A549 (cell line): ENCODE results near the gene ZNF700. TPM values are rescaled to one million over a fixed set of nuclear protein-coding genes. Genes with fewer than 3 reads are reported as not detected.
"Not testable (repeated sequence)": the region's sequence is repeated elsewhere in the genome, so short reads cannot be mapped to it uniquely, and the experiment has no call there.

Experiments used
- ATAC-seq, 2 experiments: fragments of 200-7000 bp in 1 of 2; fragments of >200 bp in 1 of 2; cut with Nextera tagmentation in 1 of 2; cut with Tn5 transposase in 1 of 2; 3 replicates each; pipeline versions ENCODE4 v1.8.0 to v1.9.1; 2018 to 2020; ENCODE audit warnings: mild to moderate bottlenecking in 1 of 2, moderate library complexity in 1 of 2
- CTCF ChIA-PET: fragments of 300-600 bp; sonication (Branson Sonifier 250); formaldehyde crosslinking; extraction: SDS; loops from one replicate; lab custom pipeline; 2021; ENCODE audit warnings: antibody characterized with exemption, inconsistent platforms; lab: Yijun Ruan, JAX
- POLR2A ChIA-PET: fragments of 350-600 bp; formaldehyde crosslinking; extraction: SDS; loops from one replicate; lab custom pipeline; 2021; ENCODE audit warnings: antibody characterized with exemption, inconsistent platforms; lab: Yijun Ruan, JAX
- DNase-seq, 2 experiments: peaks; one replicate each; pipeline versions ENCODE4 v3.0.0 to v3.0.0-alpha.2; 2011 to 2016; ENCODE audit warnings: low read depth in 1 of 2, low spot score in 1 of 2
- FAIRE-seq: peaks from 2 replicates; lab custom pipeline; 2011; peaks lifted over from hg19 to GRCh38; lab: Jason Lieb, UNC
- H3K27ac ChIP-seq, 2 experiments: fragments of >200 bp; sonication (Bioruptor Twin); formaldehyde crosslinking; 3 replicates each; pipeline ENCODE4 v1.5.1; 2016 to 2017
- H3K4me1 ChIP-seq: fragments of >200 bp; sonication (Bioruptor Twin); formaldehyde crosslinking; 3 replicates; pipeline ENCODE4 v1.6.1; 2016
- H3K4me2 ChIP-seq: fragments of >200 bp; sonication (Bioruptor Twin); formaldehyde crosslinking; 3 replicates; pipeline ENCODE4 v1.6.1; 2016
- H3K4me3 ChIP-seq: fragments of >200 bp; sonication (Bioruptor Twin); formaldehyde crosslinking; 3 replicates; pipeline ENCODE4 v1.5.1; 2016
- H3K9me3 ChIP-seq: fragments of >200 bp; sonication (Bioruptor Twin); formaldehyde crosslinking; 3 replicates; pipeline ENCODE4 v1.6.1; 2016
- CBX2 ChIP-seq: fragments of 200-600 bp; sonication (generic); IDR thresholded peaks from 2 replicates; pipeline ENCODE4 v1.6.1; 2016; ENCODE audit warnings: low read depth, mild to moderate bottlenecking, borderline replicate concordance
- ESRRA ChIP-seq: fragments of 150-350 bp; IDR thresholded peaks from 2 replicates; pipeline ENCODE4 v1.6.1; 2014; ENCODE audit warnings: mild to moderate bottlenecking, low read length, borderline replicate concordance
- HOXA7 ChIP-seq: fragments of 250-450 bp; sonication (Bioruptor Pico); IDR thresholded peaks from 2 replicates; pipeline ENCODE4 v1.5.0; 2020; ENCODE audit warnings: mild to moderate bottlenecking, moderate library complexity
- JUN ChIP-seq, 2 experiments: fragments of >200 bp; sonication (Bioruptor Twin); formaldehyde crosslinking; IDR thresholded peaks; 2 replicates in 1 of 2; 3 replicates in 1 of 2; pipeline ENCODE4 v1.6.1; 2016 to 2017
- MAFK ChIP-seq: fragments of 450-650 bp; IDR thresholded peaks from 2 replicates; pipeline ENCODE4 v1.6.1; 2014; ENCODE audit not compliant: partially characterized antibody
- MAZ ChIP-seq: fragments of 150-350 bp; IDR thresholded peaks from 2 replicates; pipeline ENCODE4 v1.6.1; 2014; ENCODE audit warnings: antibody characterized with exemption, low read depth, low read length, borderline replicate concordance
- MYC ChIP-seq: IDR thresholded peaks from 2 replicates; pipeline ENCODE4 v1.6.1; 2012; ENCODE audit warnings: mild to moderate bottlenecking, inconsistent platforms, low read length, improper control_type of control experiment, borderline replicate concordance
- NFE2L2 ChIP-seq: fragments of 150-350 bp; conservative IDR thresholded peaks from 2 replicates; pipeline ENCODE4 v1.6.1; 2014; ENCODE audit warnings: low read length
- NPAS2 ChIP-seq: fragments of 250-450 bp; sonication (Bioruptor Pico); IDR thresholded peaks from 2 replicates; pipeline ENCODE4 v1.8.0; 2022; ENCODE audit warnings: mild to moderate bottlenecking, moderate library complexity, borderline replicate concordance
- NR3C1 ChIP-seq: fragments of >200 bp; sonication (Bioruptor Twin); formaldehyde crosslinking; IDR thresholded peaks from 3 replicates; pipeline ENCODE4 v1.6.1; 2017
- PHF8 ChIP-seq: fragments of 200-600 bp; sonication (generic); IDR thresholded peaks from 2 replicates; pipeline ENCODE4 v1.6.1; 2016; ENCODE audit warnings: low read depth, mild to moderate bottlenecking, antibody characterized with exemption, moderate library complexity, borderline replicate concordance
- POLR2AphosphoS2 ChIP-seq: conservative IDR thresholded peaks from 2 replicates; pipeline ENCODE4 v1.6.1; 2012; ENCODE audit warnings: low read length, improper control_type of control experiment, inconsistent platforms
- RAD21 ChIP-seq, 2 experiments: fragments of >200 bp in 1 of 2; sonication (Bioruptor Twin) in 1 of 2; formaldehyde crosslinking in 1 of 2; IDR thresholded peaks in 1 of 2; conservative IDR thresholded peaks in 1 of 2; 2 replicates in 1 of 2; 3 replicates in 1 of 2; pipeline ENCODE4 v1.6.1; 2012 to 2018; ENCODE audit warnings: inconsistent platforms in 1 of 2
- RARB ChIP-seq: fragments of 250-450 bp; sonication (Bioruptor Pico); IDR thresholded peaks from 2 replicates; pipeline ENCODE4 v1.8.0; 2021; ENCODE audit warnings: mild to moderate bottlenecking, moderate library complexity
- SREBF2 ChIP-seq: fragments of 450-650 bp; IDR thresholded peaks from 2 replicates; pipeline ENCODE4 v1.6.1; 2014; ENCODE audit warnings: mild to moderate bottlenecking, moderate library complexity
- ZFP36 ChIP-seq: fragments of 450-650 bp; IDR thresholded peaks from 2 replicates; pipeline ENCODE4 v1.6.1; 2014; ENCODE audit warnings: borderline replicate concordance; ENCODE audit not compliant: partially characterized antibody
- ZSCAN20 ChIP-seq: fragments of 250-450 bp; sonication (Bioruptor Pico); IDR thresholded peaks from 2 replicates; pipeline ENCODE4 v1.8.0; 2022; ENCODE audit warnings: mild to moderate bottlenecking, moderate library complexity
- WGBS: methylation state at CpG from one replicate; pipeline ENCODE4 v1.1.6; 2017; ENCODE audit errors: missing lambda C conversion rate; 5-methylcytosine and 5-hydroxymethylcytosine counted together
- polyA minus RNA-seq: library from RNA; depleted of rRNA, polyadenylated mRNA; stranded (reverse); fragments of >200 nt; gene quantifications from 2 replicates; pipeline ENCODE4 v1.2.3, GENCODE V29; 2011; rRNA and poly(A)+ RNA removed
- polyA plus RNA-seq, 4 experiments: library from polyadenylated mRNA; depleted of rRNA in 3 of 4; stranded (reverse); fragments of >200 nt; fragmentation: RNase III in 1 of 4; extraction: RNeasy Plus Mini Kit Qiagen cat#74134 plus additional on column Dnase treatment in 1 of 4; gene quantifications; 2 replicates in 3 of 4; 3 replicates in 1 of 4; pipeline ENCODE4 v1.2.3, GENCODE V29; 2011 to 2017
- TF ChIP-seq, protein P1 (sequence below): IDR thresholded peaks from 2 replicates; pipeline ENCODE4 v1.6.1; 2012; ENCODE audit warnings: low read depth, borderline replicate concordance

Gene ZNF700
- 0.37 and 0.43 TPM in 2 replicates for polyA plus RNA-seq (2011; rRNA removed)
- 0.13 and 0.14 TPM in 2 replicates for polyA plus RNA-seq (2012; cell fraction: cytosol; rRNA removed)
- polyA plus RNA-seq (2012; cell fraction: nucleus; rRNA removed) = 0.23 and 0.60 TPM in 2 replicates
- polyA plus RNA-seq (2017; fragmentation: RNase III; extraction: RNeasy Plus Mini Kit Qiagen cat#74134 plus additional on column Dnase treatment) = 0.30 to 0.37 TPM (median 0.33 TPM) in 3 replicates
- polyA minus RNA-seq = 0.10 and 0.21 TPM in 2 replicates

- H3K4me2 ChIP-seq = peak within 1 kb of the TSS; percentile 10; the same call in 1 of the 3 replicates
- peak; percentile 47 to 79; a peak in 5 of 6 replicates for ATAC-seq
- POLR2A ChIA-PET = no interaction called here
- TF ChIP-seq RARB (CRISPR knock-in tag) (no peak), ZFP36 (no peak), MYC (no peak), POLR2AphosphoS2 (no peak)
- DNase-seq = peak; percentile 5 to 16
- CTCF ChIA-PET = no interaction called here
- 6% methylated on average over 7 of the region's 53 CpGs for WGBS
- H3K27ac ChIP-seq = peak within 1 kb of the TSS in 1 of 2 experiments; percentile 45; a peak in 1 of 6 replicates
- no peak for FAIRE-seq
- no peaks in the 10 kb centered on the region for H3K4me1 ChIP-seq
- no peaks in the 10 kb centered on the region; the same call in 2 of the 3 replicates for H3K9me3 ChIP-seq
- peak within 1 kb of the TSS; percentile 36 for H3K4me3 ChIP-seq
These were observed at the start of gene ZNF700 for GRCh38 chr19:11924886-11925650. Gene ZNF700 (plus strand): TSS chr19:11925107. CDS start chr19:11925211, 104 bp downstream.

DNA sequence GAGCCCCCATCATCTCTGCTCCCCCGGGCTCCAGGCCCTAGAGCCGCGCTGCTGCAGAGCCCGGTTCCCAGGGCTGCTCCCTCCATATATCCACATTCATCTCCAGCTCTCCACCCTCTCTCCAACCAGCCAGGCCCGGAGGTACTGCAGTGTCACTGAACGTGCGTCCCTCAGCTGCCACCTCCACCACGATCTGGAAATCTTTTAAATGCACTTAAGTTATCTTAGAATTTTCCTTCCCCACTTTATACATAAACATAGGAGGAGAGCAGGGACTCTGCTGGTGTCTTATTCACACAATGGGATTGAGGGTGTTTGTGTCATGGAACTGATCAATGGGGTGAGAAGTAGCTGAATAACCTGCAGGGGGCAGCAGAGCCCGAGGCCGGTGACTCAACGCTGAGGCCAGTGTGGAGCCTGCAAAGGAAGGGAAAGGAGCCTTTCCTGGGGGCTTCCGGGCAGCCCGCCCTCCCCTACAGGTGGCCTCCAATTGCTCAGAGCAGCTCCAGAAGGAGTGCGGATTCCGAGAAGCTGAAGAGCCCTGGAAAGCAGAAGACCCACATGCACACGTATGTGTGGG is 45.1 kb upstream of the ZNF700 start:
- H3K4me2 ChIP-seq, FAIRE-seq, POLR2A ChIA-PET, CTCF ChIA-PET, H3K27ac ChIP-seq, DNase-seq, H3K4me1 ChIP-seq, ATAC-seq, H3K9me3 ChIP-seq, H3K4me3 ChIP-seq: not testable (repeated sequence)
- 31% methylated on average over 16 of the region's 16 CpGs for WGBS

DNA sequence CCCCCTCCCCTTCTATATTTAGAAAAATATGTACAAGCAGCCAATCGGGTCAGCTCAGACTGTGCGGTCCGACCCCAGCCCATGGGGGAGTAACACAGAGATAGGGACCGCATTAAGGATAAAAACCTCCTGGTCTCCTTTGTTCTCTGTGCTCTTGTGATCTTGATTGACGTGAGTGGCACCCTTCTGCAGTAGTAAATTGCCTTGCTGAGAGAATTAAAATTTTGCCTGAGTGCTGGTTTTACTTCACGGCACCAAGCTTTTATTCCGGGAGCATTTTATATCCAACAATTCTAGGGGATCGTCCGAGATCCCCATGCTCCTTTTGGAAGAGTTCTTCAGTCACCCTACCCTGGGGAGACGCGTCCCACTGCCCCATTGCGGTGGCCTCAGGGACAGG is 44.3 kb upstream of the ZNF700 start:
- Histone ChIP-seq H3K9me3 (peaks cover 3% of the 10 kb centered on the region; the same call in 1 of the 3 replicates), H3K4me2 (no peak overlapping the region), H3K27ac (no peak overlapping the region), H3K4me1 (no peaks in the 10 kb centered on the region), H3K4me3 (no peak overlapping the region)
- 41% methylated on average over 7 of the region's 12 CpGs for WGBS
- POLR2A ChIA-PET = no interaction called here
- CTCF ChIA-PET = no interaction called here
- TF ChIP-seq, protein P1, sequence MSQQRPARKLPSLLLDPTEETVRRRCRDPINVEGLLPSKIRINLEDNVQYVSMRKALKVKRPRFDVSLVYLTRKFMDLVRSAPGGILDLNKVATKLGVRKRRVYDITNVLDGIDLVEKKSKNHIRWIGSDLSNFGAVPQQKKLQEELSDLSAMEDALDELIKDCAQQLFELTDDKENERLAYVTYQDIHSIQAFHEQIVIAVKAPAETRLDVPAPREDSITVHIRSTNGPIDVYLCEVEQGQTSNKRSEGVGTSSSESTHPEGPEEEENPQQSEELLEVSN = no peak
- TF ChIP-seq SREBF2 (no peak), ESRRA (no peak), NPAS2 (no peak), HOXA7 (no peak), CBX2 (no peak), JUN (IDR thresholded peaks at IDR 0.05) (no peak), POLR2AphosphoS2 (no peak), MAFK (no peak), ZFP36 (no peak), ZSCAN20 (no peak), NR3C1 (no peak), NFE2L2 (no peak), PHF8 (no peak)
- no peak for FAIRE-seq
- no peak for DNase-seq
- no peak for ATAC-seq

GRCh38 chr19:11881151-11881800 is 43.6 kb upstream of the ZNF700 start:
- TF ChIP-seq MAZ (no peak), RAD21 (conservative IDR thresholded peaks at IDR 0.05 in 1 of 2, IDR thresholded peaks at IDR 0.05 in 1 of 2) (peak in 1 of 2 experiments; percentile 32; a peak in 2 of 5 replicates)
- ATAC-seq = no peak
- no peak overlapping the region for H3K4me3 ChIP-seq
- DNase-seq = peak in 1 of 2 experiments; percentile 12
- no peaks in the 10 kb centered on the region for H3K4me1 ChIP-seq
- H3K27ac ChIP-seq = no peak overlapping the region
- no peak overlapping the region for H3K4me2 ChIP-seq
- H3K9me3 ChIP-seq = peaks cover 3% of the 10 kb centered on the region; the same call in 1 of the 3 replicates
- no peak for FAIRE-seq
- ChIA-PET POLR2A (no interaction called here), CTCF (no interaction called here)
- WGBS = 12% methylated on average over 10 of the region's 10 CpGs
